ENCODE measurements around the gene WASL.

DNA sequence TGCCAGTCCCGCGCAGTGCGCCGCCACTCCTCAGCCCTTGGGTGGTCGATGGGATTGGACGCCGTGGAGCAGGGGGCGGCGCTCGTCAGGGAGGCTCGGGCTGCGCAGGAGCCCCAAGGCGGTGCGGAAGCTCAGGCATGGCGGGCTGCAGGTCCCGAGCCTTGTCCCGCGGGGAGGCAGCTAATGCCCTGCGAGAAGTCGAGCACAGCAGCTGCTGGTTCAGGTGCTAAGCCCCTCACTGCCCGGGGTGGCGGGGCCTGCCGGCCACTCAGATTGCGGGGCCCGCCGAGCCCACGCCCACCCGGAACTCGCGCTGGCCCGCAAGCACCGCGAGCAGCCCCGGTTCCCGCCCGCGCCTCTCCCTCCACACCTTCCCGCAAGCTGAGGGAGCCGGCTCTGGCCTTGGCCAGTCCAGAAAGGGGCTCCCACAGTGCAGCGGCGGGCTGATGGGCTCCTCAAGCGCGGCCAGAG is 14.4 kb upstream of the WASL start:
- no peak for TF ChIP-seq POLR2A (IDR thresholded peaks at IDR 0.05; ENCODE audit: low read length)
- TF ChIP-seq GATA1 (IDR thresholded peaks at IDR 0.05; ENCODE audit: low read depth, low read length), result no peak

Data from erythroblast (primary cell).